ENCODE measurements around the gene CES5A.

DNA sequence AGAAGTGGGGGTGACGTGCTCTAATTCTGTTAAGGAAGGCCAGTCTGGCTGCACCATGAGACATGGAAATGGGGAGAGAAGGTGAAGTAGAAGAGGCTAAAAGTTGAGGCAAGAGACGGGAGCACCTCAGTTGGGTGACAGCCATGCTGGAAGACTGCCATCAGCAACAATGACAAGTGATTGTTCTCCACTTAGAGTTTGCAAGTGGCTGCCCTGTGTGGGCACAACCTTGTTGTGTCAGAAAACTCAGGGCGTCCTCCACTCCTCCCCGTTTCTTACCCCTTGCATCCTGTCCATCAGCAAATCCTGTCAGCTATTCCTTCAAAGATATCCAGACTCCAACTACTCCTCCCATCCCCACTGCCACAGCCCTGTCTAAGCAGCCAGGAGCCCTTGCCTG is 59.9 kb downstream of the CES5A start:
- TF ChIP-seq, protein P1, sequence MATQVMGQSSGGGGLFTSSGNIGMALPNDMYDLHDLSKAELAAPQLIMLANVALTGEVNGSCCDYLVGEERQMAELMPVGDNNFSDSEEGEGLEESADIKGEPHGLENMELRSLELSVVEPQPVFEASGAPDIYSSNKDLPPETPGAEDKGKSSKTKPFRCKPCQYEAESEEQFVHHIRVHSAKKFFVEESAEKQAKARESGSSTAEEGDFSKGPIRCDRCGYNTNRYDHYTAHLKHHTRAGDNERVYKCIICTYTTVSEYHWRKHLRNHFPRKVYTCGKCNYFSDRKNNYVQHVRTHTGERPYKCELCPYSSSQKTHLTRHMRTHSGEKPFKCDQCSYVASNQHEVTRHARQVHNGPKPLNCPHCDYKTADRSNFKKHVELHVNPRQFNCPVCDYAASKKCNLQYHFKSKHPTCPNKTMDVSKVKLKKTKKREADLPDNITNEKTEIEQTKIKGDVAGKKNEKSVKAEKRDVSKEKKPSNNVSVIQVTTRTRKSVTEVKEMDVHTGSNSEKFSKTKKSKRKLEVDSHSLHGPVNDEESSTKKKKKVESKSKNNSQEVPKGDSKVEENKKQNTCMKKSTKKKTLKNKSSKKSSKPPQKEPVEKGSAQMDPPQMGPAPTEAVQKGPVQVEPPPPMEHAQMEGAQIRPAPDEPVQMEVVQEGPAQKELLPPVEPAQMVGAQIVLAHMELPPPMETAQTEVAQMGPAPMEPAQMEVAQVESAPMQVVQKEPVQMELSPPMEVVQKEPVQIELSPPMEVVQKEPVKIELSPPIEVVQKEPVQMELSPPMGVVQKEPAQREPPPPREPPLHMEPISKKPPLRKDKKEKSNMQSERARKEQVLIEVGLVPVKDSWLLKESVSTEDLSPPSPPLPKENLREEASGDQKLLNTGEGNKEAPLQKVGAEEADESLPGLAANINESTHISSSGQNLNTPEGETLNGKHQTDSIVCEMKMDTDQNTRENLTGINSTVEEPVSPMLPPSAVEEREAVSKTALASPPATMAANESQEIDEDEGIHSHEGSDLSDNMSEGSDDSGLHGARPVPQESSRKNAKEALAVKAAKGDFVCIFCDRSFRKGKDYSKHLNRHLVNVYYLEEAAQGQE (IDR thresholded peaks at IDR 0.05; ENCODE audit: insufficient read depth in 1 of 2, low read depth in 2 of 2, low read length in 2 of 2) = no peak
- TF ChIP-seq SIN3A (IDR thresholded peaks at IDR 0.05; ENCODE audit: borderline replicate concordance, insufficient read depth, low read length) (no peak), POLR2AphosphoS5 (IDR thresholded peaks at IDR 0.05; ENCODE audit: low read depth, low read length) (no peak), TAF1 (IDR thresholded peaks at IDR 0.05; ENCODE audit: borderline replicate concordance, insufficient read depth, low read length) (no peak)
